GM18909 (cell line): ENCODE data around the gene JAM2.
"Not testable (repeated sequence)": the region's sequence is repeated elsewhere in the genome, so short reads cannot be mapped to it uniquely, and the experiment has no call there.

ENCODE experiments used
- ATAC-seq: cut with Tn5 transposase; IDR thresholded peaks from one replicate; pipeline ENCODE4 v1.9.1; 2021; ENCODE audit warnings: mild to moderate bottlenecking; ENCODE audit not compliant: unreplicated experiment, poor library complexity

JAM2 gene

DNA sequence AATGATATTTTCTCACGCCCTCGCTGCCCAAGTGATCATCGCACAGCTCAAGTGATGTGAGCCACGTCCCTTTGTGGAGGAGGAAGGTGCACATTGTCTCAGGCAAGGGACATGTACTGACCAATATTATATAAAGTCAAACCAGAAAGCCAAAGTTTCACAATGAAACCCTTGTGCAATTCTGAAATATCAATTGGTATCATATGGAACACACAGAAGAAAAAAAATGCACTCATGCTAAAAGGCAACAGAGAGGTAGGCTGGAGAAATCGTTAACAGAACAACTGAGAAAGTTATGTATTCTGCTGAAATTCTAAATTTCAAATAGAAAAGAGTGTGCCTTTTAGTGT, 1.9 kb downstream of the JAM2 start:
- ATAC-seq, result no peak

DNA sequence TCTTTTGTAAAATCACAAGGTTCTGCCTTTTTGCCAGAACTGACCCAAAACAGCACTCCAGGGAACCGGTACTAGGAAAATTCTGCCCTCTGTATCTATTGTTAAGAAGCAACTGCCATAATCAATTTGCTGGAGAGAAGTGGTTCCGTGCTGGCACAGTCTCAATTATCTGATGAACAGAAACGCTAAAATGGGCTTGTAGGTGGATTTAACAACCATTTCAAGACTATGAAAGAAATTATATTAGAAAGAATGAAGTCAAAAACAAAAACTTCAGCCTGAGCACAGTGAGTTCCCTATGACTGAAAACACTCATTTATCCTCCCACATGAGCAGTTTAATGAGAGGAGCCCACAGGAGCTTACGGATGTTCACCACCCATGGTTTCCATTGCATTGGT, 4.4 kb downstream of the JAM2 start:
- ATAC-seq, result no peak

DNA sequence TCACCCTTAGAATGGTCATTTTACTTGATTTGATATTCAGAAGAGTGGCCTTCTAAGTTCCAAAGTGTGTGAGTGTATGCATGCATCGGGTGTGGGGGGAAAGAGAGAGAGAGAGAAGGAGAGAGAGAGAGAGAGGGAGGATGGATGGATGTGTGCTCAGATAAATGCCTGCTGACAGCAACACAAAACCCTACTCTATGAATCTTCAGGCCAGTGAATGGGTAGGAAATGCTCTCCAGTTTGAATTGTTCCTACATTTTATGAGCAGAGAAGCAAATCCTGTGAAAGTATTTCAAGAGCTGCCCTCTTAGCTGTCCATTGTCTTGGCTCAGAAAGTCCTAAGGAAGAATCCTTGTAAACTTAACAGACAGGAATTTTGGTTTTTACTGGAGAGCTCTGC, 7.4 kb downstream of the JAM2 start:
- ATAC-seq, result no peak

DNA sequence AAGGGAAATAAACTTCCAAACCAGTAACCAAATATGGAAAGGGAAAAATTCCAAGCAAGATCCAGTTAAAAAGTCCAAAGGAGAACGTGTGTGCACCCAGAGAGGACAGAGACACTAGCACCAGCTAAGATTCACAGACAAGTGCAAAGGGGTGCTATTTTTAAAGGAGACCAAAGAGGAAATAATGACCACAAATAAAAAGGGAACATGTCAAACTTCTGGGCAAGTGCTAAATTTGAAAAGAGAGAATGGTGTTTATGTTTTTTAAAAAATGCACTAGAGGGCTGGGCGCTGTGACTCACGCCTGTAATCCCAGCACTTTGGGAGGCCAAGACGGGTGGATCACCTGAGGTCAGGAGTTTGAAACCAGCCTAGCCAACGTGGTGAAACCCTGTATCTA, 8.6 kb downstream of the JAM2 start:
- no peak for ATAC-seq

GRCh38 chr21:25649146-25649545, 10.1 kb downstream of the JAM2 start:
- no peak for ATAC-seq

GRCh38 chr21:25656412-25656811, 17.4 kb downstream of the JAM2 start:
- no peak for ATAC-seq

GRCh38 chr21:25657140-25657539, 18.1 kb downstream of the JAM2 start:
- no peak for ATAC-seq

DNA sequence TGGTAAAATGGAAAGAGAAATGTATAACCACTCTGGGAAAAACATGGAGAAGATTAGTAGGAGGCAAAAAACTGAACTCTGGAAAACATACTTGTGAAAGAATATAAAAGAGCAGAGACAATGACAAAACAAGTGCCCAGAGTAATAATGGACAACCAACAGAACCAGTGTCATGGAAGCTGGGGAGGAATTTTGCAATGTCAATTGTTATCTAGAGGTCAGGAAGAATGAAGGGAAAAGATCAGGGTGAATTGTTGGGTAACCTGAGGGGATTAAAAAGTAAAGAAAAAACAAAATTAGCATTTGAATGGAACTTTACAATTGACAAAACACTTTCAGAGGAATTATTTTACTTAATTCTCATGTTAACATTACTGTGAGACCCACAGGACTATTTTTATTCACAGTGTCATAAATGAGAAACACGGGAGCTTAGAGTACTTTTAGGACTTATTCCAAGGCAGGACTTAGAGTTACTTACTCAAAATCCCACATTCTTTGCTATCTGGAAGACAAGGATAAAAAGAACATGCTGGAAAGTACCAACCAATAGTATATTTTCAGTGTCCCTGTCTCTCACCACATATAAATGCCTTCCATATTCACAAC, 19.5 kb downstream of the JAM2 start:
- no peak for ATAC-seq

GRCh38 chr21:25660233-25660632, 21.2 kb downstream of the JAM2 start:
- ATAC-seq, result no peak

GRCh38 chr21:25664491-25664931, 25.5 kb downstream of the JAM2 start:
- ATAC-seq, result no peak

DNA sequence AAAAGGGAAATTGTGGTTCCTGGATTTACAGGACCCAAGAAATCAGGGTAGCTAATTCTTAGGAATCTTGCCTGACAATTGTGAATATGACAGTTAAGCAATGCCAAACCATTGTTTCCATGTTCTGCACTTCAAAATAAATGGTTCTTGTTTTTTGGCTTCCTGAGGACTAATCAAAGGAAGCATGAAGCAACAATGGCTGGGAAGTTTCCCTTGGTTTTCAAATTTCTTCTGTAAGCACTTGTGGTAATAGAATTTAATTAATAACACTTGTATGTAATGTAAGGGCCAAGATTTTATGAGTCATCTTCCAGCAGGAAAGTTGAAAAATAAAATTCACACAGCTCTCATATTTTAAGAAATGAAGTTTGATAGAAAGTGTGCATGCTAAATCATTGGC, 31.7 kb downstream of the JAM2 start:
- ATAC-seq, result no peak

- no peak for ATAC-seq
Observed at GRCh38 chr21:25676451-25676850, 37.4 kb downstream of the JAM2 start.

GRCh38 chr21:25682382-25682781, 43.3 kb downstream of the JAM2 start:
- no peak for ATAC-seq

GRCh38 chr21:25687787-25688186, 48.7 kb downstream of the JAM2 start:
- ATAC-seq, result no peak

GRCh38 chr21:25688275-25689155, 49.5 kb downstream of the JAM2 start:
- ATAC-seq, result no peak

DNA sequence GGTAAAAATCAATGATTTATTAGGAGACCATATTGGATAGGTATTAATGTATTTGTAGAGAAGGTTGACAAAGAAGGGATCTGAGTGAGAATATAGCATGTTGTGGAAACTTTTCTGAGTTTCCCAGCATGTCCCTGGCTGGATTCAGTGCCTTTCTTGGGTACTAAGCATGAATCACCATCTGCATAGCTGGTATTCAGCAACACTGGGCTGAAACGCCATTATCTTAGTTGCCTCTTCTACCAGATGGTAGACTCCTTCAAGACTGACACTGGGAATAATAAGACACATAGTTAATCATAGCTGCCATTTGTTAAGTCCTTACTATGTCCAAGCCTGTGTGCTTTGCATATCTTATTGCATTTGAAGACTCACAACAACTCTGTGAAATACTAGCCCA, 50.2 kb downstream of the JAM2 start:
- no peak for ATAC-seq

DNA sequence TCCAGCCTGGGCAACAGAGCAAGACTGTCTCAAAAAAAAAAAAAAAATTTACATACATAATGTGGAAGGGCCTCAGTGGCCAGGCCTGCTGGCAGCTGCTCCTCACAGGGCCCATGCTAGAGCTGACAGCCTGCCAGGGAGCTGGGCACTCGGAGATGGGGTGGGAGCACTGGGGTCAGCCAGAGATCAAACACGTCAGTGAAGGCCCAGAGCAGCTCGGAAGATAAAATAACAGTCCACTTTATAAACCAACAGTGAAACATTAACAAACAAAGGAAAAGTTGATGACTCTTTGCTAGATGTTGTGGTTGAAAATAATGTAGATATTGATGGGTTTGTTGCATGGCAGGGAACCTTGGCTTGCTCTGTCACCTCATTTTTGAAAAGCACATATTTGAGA, 52.9 kb downstream of the JAM2 start:
- ATAC-seq, result no peak

DNA sequence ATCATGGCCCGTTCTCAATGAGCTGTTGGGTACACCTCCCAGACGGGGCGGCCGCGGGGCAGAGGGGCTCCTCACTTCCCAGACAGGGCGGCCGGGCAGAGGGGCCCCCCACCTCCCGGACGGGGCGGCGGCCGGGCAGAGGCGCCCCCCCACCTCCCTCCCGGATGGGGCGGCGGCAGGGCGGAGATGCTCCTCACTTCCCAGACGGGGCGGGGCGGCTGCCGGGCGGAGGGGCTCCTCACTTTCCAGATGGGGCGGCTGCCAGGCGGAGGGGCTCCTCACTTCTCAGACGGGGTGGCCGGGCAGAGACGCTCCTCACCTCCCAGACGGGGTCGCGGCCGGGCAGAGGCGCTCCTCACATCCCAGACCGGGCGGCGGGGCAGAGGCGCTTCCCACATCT, 56.4 kb downstream of the JAM2 start:
- not testable (repeated sequence) for ATAC-seq

DNA sequence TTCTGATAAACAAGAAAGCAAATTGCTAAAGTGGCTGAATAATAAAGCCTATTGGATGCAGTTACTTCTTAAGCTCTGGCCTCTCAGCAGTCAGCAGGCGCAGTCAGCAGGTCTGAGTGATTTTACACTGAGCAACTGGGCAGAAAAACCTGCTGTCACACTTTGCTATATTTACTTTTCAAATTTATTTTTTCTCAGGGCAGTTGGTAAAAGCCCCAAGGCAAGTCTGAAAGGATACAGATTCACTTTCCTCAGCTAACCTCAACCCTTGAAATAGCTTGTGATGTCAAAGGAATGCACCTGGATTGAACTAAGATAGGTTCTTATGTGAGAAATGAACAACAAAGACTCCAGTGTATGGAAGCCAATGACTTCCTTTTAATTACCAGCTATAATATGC, 61.7 kb downstream of the JAM2 start:
- ATAC-seq, result no peak

DNA sequence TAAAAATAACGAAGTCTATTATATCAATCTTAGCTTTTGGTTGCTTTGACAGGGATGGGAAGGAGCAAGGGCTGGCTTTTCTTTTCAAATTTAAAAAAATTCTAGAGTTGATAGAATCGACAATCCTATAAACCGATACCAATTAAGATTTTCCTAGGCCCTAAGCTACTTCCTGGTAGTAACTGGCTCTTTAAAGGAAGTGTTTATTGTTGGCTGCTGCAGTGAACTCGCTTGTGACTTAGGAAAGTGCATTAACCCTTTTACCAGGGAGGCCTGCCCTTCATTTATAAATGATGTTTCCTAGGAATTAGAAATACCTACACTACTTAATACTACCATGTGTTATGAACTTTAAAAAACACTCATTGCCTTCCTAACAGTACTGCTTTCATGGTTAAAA, 62.5 kb downstream of the JAM2 start:
- no peak for ATAC-seq

DNA sequence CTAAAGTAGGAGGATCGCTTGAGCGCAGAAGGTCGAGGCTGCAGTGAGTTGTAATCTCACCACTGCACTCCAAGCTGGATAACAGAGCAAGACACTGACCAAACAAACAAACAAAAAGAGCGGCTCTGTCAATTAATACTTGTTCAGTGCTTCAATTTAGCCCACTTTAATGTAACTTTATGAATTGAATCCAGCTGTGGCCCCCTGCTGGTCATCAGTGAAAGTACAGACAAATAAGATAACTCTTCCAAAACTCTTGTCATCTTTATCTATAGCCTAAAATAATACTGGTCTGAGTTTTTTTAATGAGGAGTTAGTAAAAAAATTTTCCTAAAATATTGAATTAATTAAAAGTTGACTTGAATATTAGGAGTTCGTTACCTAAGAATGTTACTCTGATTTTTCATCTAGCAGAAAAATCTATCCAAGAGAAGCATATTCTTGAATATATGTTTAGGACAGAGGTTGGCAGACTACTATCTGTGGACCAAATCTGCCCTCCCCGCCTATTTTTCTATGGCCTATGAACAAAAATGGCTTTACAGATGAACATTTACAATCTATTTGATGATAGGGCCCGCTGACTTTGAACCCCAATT, 69.5 kb downstream of the JAM2 start:
- ATAC-seq, result peak; percentile 44
